GM13977 (cell line): ENCODE results near the gene ZNF112.
"Not testable (repeated sequence)": the region's sequence is repeated elsewhere in the genome, so short reads cannot be mapped to it uniquely, and the experiment has no call there.

Source experiments
- DNase-seq: peaks from one replicate; pipeline ENCODE4 v3.0.0; 2012; ENCODE audit warnings: low spot score
- CTCF ChIP-seq: IDR thresholded peaks from 2 replicates; pipeline ENCODE4 v1.5.1; 2012; ENCODE audit warnings: mild to moderate bottlenecking, control low read depth; ENCODE audit not compliant: insufficient read depth; ENCODE audit errors: extremely low read depth, missing control alignments
- in situ Hi-C: fragments of 300-500 bp; cut with MboI; formaldehyde crosslinking; loops from one replicate; pipeline ENCODE4 v1.12.0; 2022; ENCODE audit warnings: low sequenced_read_pairs, low pct_unique_long_range_greater_than_20kb, mixed read lengths, inconsistent platforms; ENCODE audit not compliant: unreplicated experiment

Gene ZNF112

GRCh38 chr19:44346556-44346955, 9.9 kb downstream of the ZNF112 start:
- no peak for TF ChIP-seq CTCF
- in situ Hi-C loops: no loop called here

GRCh38 chr19:44345959-44346358, 10.5 kb downstream of the ZNF112 start:
- no peak for DNase-seq
- no peak for TF ChIP-seq CTCF
- in situ Hi-C loops: no loop called here

More at GRCh38 chr19:44346556-44346955, 9.9 kb downstream of the ZNF112 start:
- no peak for DNase-seq

GRCh38 chr19:44344255-44344654, 12.2 kb downstream of the ZNF112 start:
- no peak for TF ChIP-seq CTCF
- DNase-seq: no peak
- in situ Hi-C loops: no loop called here

- in situ Hi-C loops: no loop called here
Measured at GRCh38 chr19:44341794-44342193, 14.7 kb downstream of the ZNF112 start.

GRCh38 chr19:44334639-44335038, 21.8 kb downstream of the ZNF112 start:
- in situ Hi-C loops, DNase-seq: not testable (repeated sequence)

More at GRCh38 chr19:44341794-44342193, 14.7 kb downstream of the ZNF112 start:
- TF ChIP-seq CTCF: no peak
- DNase-seq: no peak

- in situ Hi-C loops: no loop called here
- no peak for TF ChIP-seq CTCF
Measured at GRCh38 chr19:44332145-44332544, 24.3 kb downstream of the ZNF112 start.

GRCh38 chr19:44315883-44316282, 40.6 kb downstream of the ZNF112 start:
- no peak for DNase-seq
- in situ Hi-C loops: no loop called here
- no peak for TF ChIP-seq CTCF

More at GRCh38 chr19:44332145-44332544, 24.3 kb downstream of the ZNF112 start:
- no peak for DNase-seq
